ENCODE measurements around the gene AACS.
"Not testable (repeated sequence)": the region's sequence is repeated elsewhere in the genome, so short reads cannot be mapped to it uniquely, and the experiment has no call there.

The AACS gene

GRCh38 chr12:125029761-125030358 lies 35.4 kb upstream of the AACS start:
- peaks cover 2% of the 10 kb centered on the region for H3K9me3 Mint-ChIP-seq
- no peak overlapping the region for H3K4me3 Mint-ChIP-seq
- H3K4me1 Mint-ChIP-seq = no peaks in the 10 kb centered on the region
- peaks cover 5% of the 10 kb centered on the region for H3K36me3 Mint-ChIP-seq (ENCODE audit: low read depth)
- peak overlapping the region in 1 of 3 experiments; percentile 18 for H3K27ac Mint-ChIP-seq
- TF ChIP-seq, protein P1, sequence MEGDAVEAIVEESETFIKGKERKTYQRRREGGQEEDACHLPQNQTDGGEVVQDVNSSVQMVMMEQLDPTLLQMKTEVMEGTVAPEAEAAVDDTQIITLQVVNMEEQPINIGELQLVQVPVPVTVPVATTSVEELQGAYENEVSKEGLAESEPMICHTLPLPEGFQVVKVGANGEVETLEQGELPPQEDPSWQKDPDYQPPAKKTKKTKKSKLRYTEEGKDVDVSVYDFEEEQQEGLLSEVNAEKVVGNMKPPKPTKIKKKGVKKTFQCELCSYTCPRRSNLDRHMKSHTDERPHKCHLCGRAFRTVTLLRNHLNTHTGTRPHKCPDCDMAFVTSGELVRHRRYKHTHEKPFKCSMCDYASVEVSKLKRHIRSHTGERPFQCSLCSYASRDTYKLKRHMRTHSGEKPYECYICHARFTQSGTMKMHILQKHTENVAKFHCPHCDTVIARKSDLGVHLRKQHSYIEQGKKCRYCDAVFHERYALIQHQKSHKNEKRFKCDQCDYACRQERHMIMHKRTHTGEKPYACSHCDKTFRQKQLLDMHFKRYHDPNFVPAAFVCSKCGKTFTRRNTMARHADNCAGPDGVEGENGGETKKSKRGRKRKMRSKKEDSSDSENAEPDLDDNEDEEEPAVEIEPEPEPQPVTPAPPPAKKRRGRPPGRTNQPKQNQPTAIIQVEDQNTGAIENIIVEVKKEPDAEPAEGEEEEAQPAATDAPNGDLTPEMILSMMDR (IDR thresholded peaks at IDR 0.05; ENCODE audit: unreplicated experiment in 3 of 3) = no peak
- no peaks in the 10 kb centered on the region for H3K27me3 Mint-ChIP-seq (ENCODE audit: low read depth)

GRCh38 chr12:125031471-125031870 lies 33.8 kb upstream of the AACS start:
- not testable (repeated sequence) for H3K4me3 Mint-ChIP-seq; H3K27ac Mint-ChIP-seq; H3K9me3 Mint-ChIP-seq; H3K4me1 Mint-ChIP-seq; H3K27me3 Mint-ChIP-seq (ENCODE audit: low read depth); H3K36me3 Mint-ChIP-seq (ENCODE audit: low read depth)

- no peak overlapping the region for H3K27ac Mint-ChIP-seq
- H3K36me3 Mint-ChIP-seq (ENCODE audit: low read depth) = no peaks in the 10 kb centered on the region
- H3K9me3 Mint-ChIP-seq = peaks cover 3% of the 10 kb centered on the region
- TF ChIP-seq, protein P1 (IDR thresholded peaks at IDR 0.05; ENCODE audit: unreplicated experiment in 3 of 3) = no peak
- no peak overlapping the region for H3K4me3 Mint-ChIP-seq
- no peaks in the 10 kb centered on the region for H3K27me3 Mint-ChIP-seq (ENCODE audit: low read depth)
- no peaks in the 10 kb centered on the region for H3K4me1 Mint-ChIP-seq
These were observed 32.6 kb upstream of the AACS start for GRCh38 chr12:125032466-125033152.

DNA sequence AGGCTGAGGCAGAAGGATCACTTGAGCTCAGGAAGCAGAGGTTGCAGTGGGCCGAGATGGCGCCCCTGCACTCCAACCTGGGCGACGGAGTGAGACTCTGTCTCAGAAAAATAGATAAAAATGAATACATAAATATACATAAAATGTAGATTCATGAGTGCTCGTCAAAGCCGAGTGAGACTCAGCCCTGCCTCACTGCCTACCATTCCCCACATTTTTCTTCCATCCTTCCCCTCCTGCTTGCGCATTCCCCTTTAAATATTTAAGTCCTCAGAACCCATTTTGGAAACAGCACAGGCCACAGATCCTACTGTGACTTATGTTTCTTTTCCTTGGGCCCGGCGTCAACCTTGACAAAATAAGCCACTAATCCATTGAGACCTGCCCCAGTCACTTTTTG lies 31.9 kb upstream of the AACS start:
- Mint-ChIP-seq H3K27me3 (ENCODE audit: low read depth) (no peaks in the 10 kb centered on the region), H3K4me1 (no peaks in the 10 kb centered on the region), H3K27ac (no peak overlapping the region), H3K9me3 (peaks cover 3% of the 10 kb centered on the region), H3K36me3 (ENCODE audit: low read depth) (no peaks in the 10 kb centered on the region), H3K4me3 (no peak overlapping the region)
- TF ChIP-seq, protein P1 (IDR thresholded peaks at IDR 0.05; ENCODE audit: unreplicated experiment in 3 of 3) = no peak

GRCh38 chr12:125038976-125039625 lies 26.1 kb upstream of the AACS start:
- no peaks in the 10 kb centered on the region for H3K36me3 Mint-ChIP-seq (ENCODE audit: low read depth)
- no peak overlapping the region for H3K4me3 Mint-ChIP-seq
- no peak overlapping the region for H3K27ac Mint-ChIP-seq
- peaks cover 3% of the 10 kb centered on the region for H3K9me3 Mint-ChIP-seq
- TF ChIP-seq, protein P1 (IDR thresholded peaks at IDR 0.05; ENCODE audit: unreplicated experiment in 3 of 3) = no peak
- peaks cover 6% of the 10 kb centered on the region for H3K27me3 Mint-ChIP-seq (ENCODE audit: low read depth)
- H3K4me1 Mint-ChIP-seq = no peaks in the 10 kb centered on the region

GRCh38 chr12:125049093-125049458 lies 16.2 kb upstream of the AACS start:
- Mint-ChIP-seq H3K27me3 (ENCODE audit: low read depth) (no peaks in the 10 kb centered on the region), H3K4me1 (no peaks in the 10 kb centered on the region), H3K9me3 (no peaks in the 10 kb centered on the region), H3K36me3 (ENCODE audit: low read depth) (no peaks in the 10 kb centered on the region), H3K4me3 (peak overlapping the region; percentile 68 to 81 (median 76)), H3K27ac (no peak overlapping the region)
- TF ChIP-seq, protein P1 (IDR thresholded peaks at IDR 0.05; ENCODE audit: unreplicated experiment in 3 of 3) = no peak

All from nephron (organoid).